ENCODE data around the gene ORMDL2.

The ORMDL2 gene, protein sequence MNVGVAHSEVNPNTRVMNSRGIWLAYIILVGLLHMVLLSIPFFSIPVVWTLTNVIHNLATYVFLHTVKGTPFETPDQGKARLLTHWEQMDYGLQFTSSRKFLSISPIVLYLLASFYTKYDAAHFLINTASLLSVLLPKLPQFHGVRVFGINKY

DNA sequence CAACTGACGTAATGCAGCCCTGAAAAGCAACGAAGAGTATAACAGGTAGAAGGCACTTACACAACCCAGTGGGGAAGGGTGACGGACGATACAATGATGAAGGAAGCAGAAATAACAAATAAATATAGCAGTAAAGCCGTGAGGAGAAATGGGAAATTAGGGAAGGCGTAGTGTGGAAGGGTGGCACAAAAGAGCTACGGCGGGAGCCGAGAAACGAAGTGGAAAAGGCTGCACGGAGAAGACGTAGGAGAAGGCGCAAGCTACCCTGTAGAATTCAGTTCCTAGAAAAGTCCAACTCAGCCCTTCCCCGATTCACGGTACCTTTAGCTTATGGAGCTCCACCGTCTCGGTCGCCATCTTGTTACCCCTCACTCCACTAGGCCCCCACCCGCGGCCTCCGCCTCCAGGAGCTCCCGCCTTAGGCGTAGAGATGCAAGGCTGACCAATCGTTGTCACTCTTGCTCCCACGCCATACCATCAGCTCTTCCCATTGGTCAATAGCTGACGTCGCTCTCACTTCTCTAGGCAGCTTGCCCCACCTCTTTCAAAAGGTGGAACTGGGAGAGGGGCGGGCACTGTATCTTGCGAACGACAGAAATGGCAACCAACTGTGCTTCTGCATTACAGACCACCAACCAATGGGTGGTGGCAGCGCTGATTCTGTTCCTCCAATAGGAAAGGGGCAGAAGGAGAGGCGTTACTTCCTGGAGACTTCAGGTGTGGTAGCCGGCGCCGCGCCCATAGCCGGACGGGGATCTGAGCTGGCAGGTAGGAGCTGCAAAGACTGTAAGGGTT, at the start of gene ORMDL2, which contains the start of gene SARNP:
ORMDL2 (plus strand) TSS at position 697 of the 795 bp plus-strand sequence. CDS start 959 bp downstream, outside the sequence.
SARNP (minus strand) TSS at position 380 of the 795 bp plus-strand sequence; CDS start at position 357, 23 bp downstream.
- Histone ChIP-seq H3K27me3 (ENCODE audit: insufficient read depth, low read length) (no peaks in the 10 kb centered on the region), H3K36me3 (ENCODE audit: insufficient read depth, low read length) (peaks cover 14% of the 10 kb centered on the region), H3K27ac (ENCODE audit: low read depth, low read length) (peak within 1 kb of the TSS; percentile 69), H3K79me2 (ENCODE audit: control insufficient read depth, insufficient read depth, low read length, unreplicated experiment) (peaks cover 66% of the 10 kb centered on the region), H2AFZ (ENCODE audit: low read length, unreplicated experiment) (peak within 1 kb of the TSS; percentile 56), H3K4me1 (ENCODE audit: control insufficient read depth, insufficient read depth, low read length, unreplicated experiment) (peaks cover 31% of the 10 kb centered on the region), H3K4me3 (ENCODE audit: low read depth, low read length) (peak within 1 kb of the TSS; percentile 91)

GRCh38 chr12:55771736-55772135, 46.1 kb upstream of the ORMDL2 start:
- Histone ChIP-seq H3K4me1 (ENCODE audit: control insufficient read depth, insufficient read depth, low read length, unreplicated experiment) (no peaks in the 10 kb centered on the region), H3K36me3 (ENCODE audit: insufficient read depth, low read length) (peaks cover 21% of the 10 kb centered on the region), H3K79me2 (ENCODE audit: control insufficient read depth, insufficient read depth, low read length, unreplicated experiment) (peaks cover 8% of the 10 kb centered on the region), H3K4me3 (ENCODE audit: low read depth, low read length) (no peak overlapping the region), H3K27me3 (ENCODE audit: insufficient read depth, low read length) (no peaks in the 10 kb centered on the region), H2AFZ (ENCODE audit: low read length, unreplicated experiment) (no peak overlapping the region), H3K27ac (ENCODE audit: low read depth, low read length) (no peak overlapping the region)

- Histone ChIP-seq H3K27ac (ENCODE audit: low read depth, low read length) (no peak overlapping the region), H3K4me1 (ENCODE audit: control insufficient read depth, insufficient read depth, low read length, unreplicated experiment) (no peaks in the 10 kb centered on the region), H3K4me3 (ENCODE audit: low read depth, low read length) (no peak overlapping the region), H3K79me2 (ENCODE audit: control insufficient read depth, insufficient read depth, low read length, unreplicated experiment) (no peaks in the 10 kb centered on the region), H2AFZ (ENCODE audit: low read length, unreplicated experiment) (no peak overlapping the region), H3K27me3 (ENCODE audit: insufficient read depth, low read length) (no peaks in the 10 kb centered on the region), H3K36me3 (ENCODE audit: insufficient read depth, low read length) (peaks cover 17% of the 10 kb centered on the region)
Observed at GRCh38 chr12:55777856-55778255, 40.0 kb upstream of the ORMDL2 start.

DNA sequence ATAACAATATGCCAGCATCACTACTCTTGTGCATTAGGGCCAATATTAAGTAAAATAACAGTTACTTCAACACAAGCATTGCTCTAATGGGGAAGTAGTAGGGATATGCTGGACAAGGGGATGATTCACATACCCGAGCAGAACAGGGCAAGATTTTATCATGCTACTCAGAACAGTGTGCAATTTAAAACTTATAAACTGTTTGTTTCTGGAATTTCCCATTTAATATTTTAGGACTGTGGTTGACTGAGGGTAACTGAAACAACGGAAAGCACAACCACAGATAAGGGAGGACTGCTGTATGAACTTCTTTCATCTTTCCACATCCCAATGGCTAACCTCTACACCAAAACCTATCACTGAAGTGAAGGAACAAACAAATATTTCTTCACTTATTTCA, 37.2 kb upstream of the ORMDL2 start:
- no peak overlapping the region for H3K27ac ChIP-seq (ENCODE audit: low read depth, low read length)
- peaks cover 31% of the 10 kb centered on the region for H3K36me3 ChIP-seq (ENCODE audit: insufficient read depth, low read length)
- no peak overlapping the region for H3K4me3 ChIP-seq (ENCODE audit: low read depth, low read length)
- H2AFZ ChIP-seq (ENCODE audit: low read length, unreplicated experiment) = no peak overlapping the region
- no peaks in the 10 kb centered on the region for H3K79me2 ChIP-seq (ENCODE audit: control insufficient read depth, insufficient read depth, low read length, unreplicated experiment)
- no peaks in the 10 kb centered on the region for H3K27me3 ChIP-seq (ENCODE audit: insufficient read depth, low read length)
- no peaks in the 10 kb centered on the region for H3K4me1 ChIP-seq (ENCODE audit: control insufficient read depth, insufficient read depth, low read length, unreplicated experiment)

GRCh38 chr12:55788546-55788945, 29.3 kb upstream of the ORMDL2 start:
- Histone ChIP-seq H3K27me3 (ENCODE audit: insufficient read depth, low read length) (no peaks in the 10 kb centered on the region), H3K27ac (ENCODE audit: low read depth, low read length) (no peak overlapping the region), H3K4me3 (ENCODE audit: low read depth, low read length) (no peak overlapping the region), H2AFZ (ENCODE audit: low read length, unreplicated experiment) (no peak overlapping the region), H3K4me1 (ENCODE audit: control insufficient read depth, insufficient read depth, low read length, unreplicated experiment) (no peaks in the 10 kb centered on the region), H3K36me3 (ENCODE audit: insufficient read depth, low read length) (peaks cover 39% of the 10 kb centered on the region), H3K79me2 (ENCODE audit: control insufficient read depth, insufficient read depth, low read length, unreplicated experiment) (peaks cover 6% of the 10 kb centered on the region)

GRCh38 chr12:55789171-55789570, 28.7 kb upstream of the ORMDL2 start:
- H3K36me3 ChIP-seq (ENCODE audit: insufficient read depth, low read length) = peaks cover 40% of the 10 kb centered on the region

GRCh38 chr12:55789893-55790292, 27.9 kb upstream of the ORMDL2 start:
- H2AFZ ChIP-seq (ENCODE audit: low read length, unreplicated experiment) = no peak overlapping the region
- H3K4me3 ChIP-seq (ENCODE audit: low read depth, low read length) = no peak overlapping the region
- no peaks in the 10 kb centered on the region for H3K4me1 ChIP-seq (ENCODE audit: control insufficient read depth, insufficient read depth, low read length, unreplicated experiment)
- H3K79me2 ChIP-seq (ENCODE audit: control insufficient read depth, insufficient read depth, low read length, unreplicated experiment) = peaks cover 6% of the 10 kb centered on the region
- no peaks in the 10 kb centered on the region for H3K27me3 ChIP-seq (ENCODE audit: insufficient read depth, low read length)
- H3K36me3 ChIP-seq (ENCODE audit: insufficient read depth, low read length) = peaks cover 39% of the 10 kb centered on the region
- H3K27ac ChIP-seq (ENCODE audit: low read depth, low read length) = no peak overlapping the region

More at GRCh38 chr12:55789171-55789570, 28.7 kb upstream of the ORMDL2 start:
- Histone ChIP-seq H3K4me3 (ENCODE audit: low read depth, low read length) (no peak overlapping the region), H3K27ac (ENCODE audit: low read depth, low read length) (no peak overlapping the region), H3K4me1 (ENCODE audit: control insufficient read depth, insufficient read depth, low read length, unreplicated experiment) (no peaks in the 10 kb centered on the region), H3K79me2 (ENCODE audit: control insufficient read depth, insufficient read depth, low read length, unreplicated experiment) (peaks cover 6% of the 10 kb centered on the region), H3K27me3 (ENCODE audit: insufficient read depth, low read length) (no peaks in the 10 kb centered on the region), H2AFZ (ENCODE audit: low read length, unreplicated experiment) (no peak overlapping the region)

DNA sequence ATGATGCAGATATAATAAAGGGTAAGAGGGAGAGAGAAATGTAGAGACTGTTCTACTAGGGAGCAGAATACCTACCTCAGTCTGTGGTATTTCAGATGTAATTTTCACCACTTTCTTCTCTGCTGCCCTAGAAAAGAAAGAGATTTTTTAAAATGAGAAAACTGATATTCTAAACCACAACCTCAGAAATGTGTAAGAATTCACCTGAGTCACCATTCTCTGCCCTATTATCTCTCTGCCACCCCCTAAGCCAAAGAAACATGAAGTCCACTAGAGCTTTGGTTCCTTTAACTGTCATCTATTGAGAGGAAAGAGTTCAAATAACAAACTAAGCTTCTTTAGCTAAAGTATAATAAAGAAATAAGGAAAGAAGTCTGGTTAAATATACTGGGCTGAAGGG, 21.9 kb upstream of the ORMDL2 start:
- Histone ChIP-seq H3K4me1 (ENCODE audit: control insufficient read depth, insufficient read depth, low read length, unreplicated experiment) (no peaks in the 10 kb centered on the region), H3K79me2 (ENCODE audit: control insufficient read depth, insufficient read depth, low read length, unreplicated experiment) (peaks cover 19% of the 10 kb centered on the region), H3K27me3 (ENCODE audit: insufficient read depth, low read length) (no peaks in the 10 kb centered on the region), H2AFZ (ENCODE audit: low read length, unreplicated experiment) (no peak overlapping the region), H3K4me3 (ENCODE audit: low read depth, low read length) (no peak overlapping the region), H3K36me3 (ENCODE audit: insufficient read depth, low read length) (peaks cover 39% of the 10 kb centered on the region), H3K27ac (ENCODE audit: low read depth, low read length) (no peak overlapping the region)

DNA sequence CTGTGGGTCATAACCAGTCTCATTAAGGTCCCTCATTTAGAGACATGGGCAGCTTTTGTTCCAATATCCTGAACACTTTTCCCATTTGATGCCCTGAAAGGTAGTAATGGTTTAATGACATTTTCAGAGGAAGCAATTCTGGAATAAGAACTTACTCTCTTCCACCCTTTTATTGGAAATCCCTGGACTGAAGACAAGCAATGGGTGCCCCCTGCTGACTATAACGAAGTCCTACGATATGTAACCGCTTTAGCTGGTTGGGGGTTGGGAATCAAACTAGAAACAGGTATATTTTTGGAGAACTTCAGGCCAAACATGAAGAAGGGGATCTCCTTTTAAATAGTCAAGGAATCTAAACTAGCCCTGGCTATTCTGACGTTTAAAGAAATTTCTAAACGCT, 20.8 kb upstream of the ORMDL2 start:
- peaks cover 19% of the 10 kb centered on the region for H3K79me2 ChIP-seq (ENCODE audit: control insufficient read depth, insufficient read depth, low read length, unreplicated experiment)
- peaks cover 39% of the 10 kb centered on the region for H3K36me3 ChIP-seq (ENCODE audit: insufficient read depth, low read length)
- no peak overlapping the region for H2AFZ ChIP-seq (ENCODE audit: low read length, unreplicated experiment)

GRCh38 chr12:55797550-55797949, 20.3 kb upstream of the ORMDL2 start:
- Histone ChIP-seq H3K4me3 (ENCODE audit: low read depth, low read length) (no peak overlapping the region), H3K4me1 (ENCODE audit: control insufficient read depth, insufficient read depth, low read length, unreplicated experiment) (no peaks in the 10 kb centered on the region), H3K27me3 (ENCODE audit: insufficient read depth, low read length) (no peaks in the 10 kb centered on the region), H2AFZ (ENCODE audit: low read length, unreplicated experiment) (no peak overlapping the region), H3K79me2 (ENCODE audit: control insufficient read depth, insufficient read depth, low read length, unreplicated experiment) (peaks cover 19% of the 10 kb centered on the region), H3K36me3 (ENCODE audit: insufficient read depth, low read length) (peaks cover 39% of the 10 kb centered on the region), H3K27ac (ENCODE audit: low read depth, low read length) (no peak overlapping the region)

More for the DNA sequence above, 20.8 kb upstream of the ORMDL2 start:
- no peaks in the 10 kb centered on the region for H3K27me3 ChIP-seq (ENCODE audit: insufficient read depth, low read length)
- H3K27ac ChIP-seq (ENCODE audit: low read depth, low read length) = no peak overlapping the region
- H3K4me1 ChIP-seq (ENCODE audit: control insufficient read depth, insufficient read depth, low read length, unreplicated experiment) = no peaks in the 10 kb centered on the region
- H3K4me3 ChIP-seq (ENCODE audit: low read depth, low read length) = no peak overlapping the region

DNA sequence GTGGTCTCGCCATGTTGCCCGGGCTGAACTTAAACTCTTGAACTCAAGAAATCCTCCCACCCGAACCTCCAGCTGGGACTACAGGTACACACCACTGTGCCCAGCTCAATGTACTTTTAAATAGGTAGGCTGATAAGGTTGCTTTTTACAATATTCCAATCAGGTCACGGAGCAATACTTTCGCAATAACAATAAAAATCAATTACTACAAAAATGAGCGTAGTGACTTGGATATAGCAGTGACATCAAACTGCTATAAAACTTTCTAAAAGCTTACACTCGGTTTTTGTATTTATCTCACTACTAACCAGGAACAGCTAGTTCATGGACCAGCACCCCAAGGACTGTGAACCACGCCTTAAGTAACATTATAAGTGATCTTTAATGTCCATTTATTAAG, 10.9 kb upstream of the ORMDL2 start:
- Histone ChIP-seq H3K4me1 (ENCODE audit: control insufficient read depth, insufficient read depth, low read length, unreplicated experiment) (no peaks in the 10 kb centered on the region), H3K79me2 (ENCODE audit: control insufficient read depth, insufficient read depth, low read length, unreplicated experiment) (peaks cover 79% of the 10 kb centered on the region), H3K4me3 (ENCODE audit: low read depth, low read length) (no peak overlapping the region), H3K27ac (ENCODE audit: low read depth, low read length) (no peak overlapping the region), H2AFZ (ENCODE audit: low read length, unreplicated experiment) (no peak overlapping the region), H3K36me3 (ENCODE audit: insufficient read depth, low read length) (peaks cover 11% of the 10 kb centered on the region; the same call in 1 of the 2 replicates), H3K27me3 (ENCODE audit: insufficient read depth, low read length) (no peaks in the 10 kb centered on the region)
